Measurements from ENCODE around the gene SETX.

The SETX gene

GRCh38 chr9:132214027-132214622 lies 140.7 kb downstream of the SETX start:
- no peak for DNase-seq (ENCODE audit: low spot score)

- no peak for DNase-seq (ENCODE audit: low spot score)
Measured at GRCh38 chr9:132211570-132211969, 143.2 kb downstream of the SETX start.
